K562 (cell line): ENCODE measurements around the gene SAPCD1. TPM values are rescaled to one million over a fixed set of nuclear protein-coding genes. Genes with fewer than 3 reads are reported as not detected.
A peak's percentile ranks its signal among the peaks of the same experiment; 100 is the strongest.

Experiments
- CEBPZ ChIP-seq: fragments of 150-350 bp; IDR thresholded peaks from 2 replicates; pipeline ENCODE4 v1.6.1; 2014; ENCODE audit warnings: low read depth, mild to moderate bottlenecking, low read length, borderline replicate concordance
- FOXJ3 ChIP-seq: sonication (generic); formaldehyde crosslinking; IDR thresholded peaks from 2 replicates; pipeline ENCODE4 v1.4.0; 2020; ENCODE audit warnings: mild to moderate bottlenecking, missing genetic modification reagents
- HDGF ChIP-seq: fragments of 450-650 bp; IDR thresholded peaks from 2 replicates; pipeline ENCODE4 v1.6.1; 2016
- HMG20A ChIP-seq: fragments of 450-650 bp; formaldehyde crosslinking; conservative IDR thresholded peaks from 2 replicates; pipeline ENCODE4 v1.4.0; 2020; ENCODE audit warnings: mild to moderate bottlenecking, mixed read lengths
- HOXB6 ChIP-seq: fragments of 250-450 bp; sonication (Bioruptor Pico); IDR thresholded peaks from 2 replicates; pipeline ENCODE4 v1.5.1; 2022; ENCODE audit warnings: mild to moderate bottlenecking, borderline replicate concordance
- IRF1 ChIP-seq: sonication (generic); formaldehyde crosslinking; IDR thresholded peaks from 2 replicates; pipeline ENCODE4 v1.8.0; 2022; ENCODE audit warnings: missing genetic modification reagents, mild to moderate bottlenecking, borderline replicate concordance
- KLF16 ChIP-seq: IDR thresholded peaks from 2 replicates; pipeline ENCODE4 v1.6.1; 2016; ENCODE audit warnings: antibody characterized with exemption
- MYC ChIP-seq, 2 experiments: fragments of 250-450 bp in 1 of 2; sonication (Bioruptor Pico) in 1 of 2; IDR thresholded peaks; 2 replicates each; pipeline versions ENCODE4 v1.5.1 to v1.6.1; 2012 to 2021; ENCODE audit warnings: low read depth in 2 of 2, borderline replicate concordance in 1 of 2, improper control_type of control experiment in 1 of 2, low read length in 1 of 2, mild to moderate bottlenecking in 1 of 2, moderate library complexity in 1 of 2
- PRDM10 ChIP-seq: fragments of 450-650 bp; IDR thresholded peaks from 2 replicates; pipeline ENCODE4 v1.6.1; 2018; ENCODE audit not compliant: partially characterized antibody
- VEZF1 ChIP-seq: fragments of 200-800 bp; sonication (Bioruptor generic); IDR thresholded peaks from 2 replicates; pipeline ENCODE4 v1.6.1; 2017; ENCODE audit warnings: missing genetic modification characterization, missing compliant biosample characterization
- ZNF347 ChIP-seq: fragments of 450-650 bp; formaldehyde crosslinking; IDR thresholded peaks from 2 replicates; pipeline ENCODE4 v1.4.0; 2020; ENCODE audit warnings: low read depth, mild to moderate bottlenecking, moderate library complexity
- polyA plus RNA-seq, 8 experiments: library from polyadenylated mRNA; depleted of rRNA in 4 of 8; stranded (reverse) in 5 of 8; unstranded in 3 of 8; fragments of >200 nt; fragmentation: Nextera tagmentation in 2 of 8; fragmentation: Illumina TruSeq in 1 of 8; extraction: Ambion mirVana in 2 of 8; extraction: Trizol in 1 of 8; gene quantifications; 2 replicates each; pipeline versions ENCODE4 v1.2.1 to v1.2.3, GENCODE V29; 2011 to 2014; ENCODE audit warnings: inconsistent platforms in 1 of 8, missing spikeins in 1 of 8
- total RNA-seq, 7 experiments: library from RNA; depleted of rRNA in 6 of 7; stranded (reverse); fragments of >200 nt in 6 of 7; fragmentation: Illumina TruSeq in 2 of 7; extraction: Trizol in 2 of 7; gene quantifications; 2 replicates each; pipeline versions ENCODE4 v1.2.1 to v1.2.3, GENCODE V29; 2011 to 2021; ENCODE audit warnings: low replicate concordance in 1 of 7
- TF ChIP-seq, protein P1 (sequence below): fragments of 450-650 bp; IDR thresholded peaks from 2 replicates; pipeline ENCODE4 v1.6.1; 2017; ENCODE audit warnings: antibody characterized with exemption
- TF ChIP-seq, protein P2 (sequence below): fragments of 450-650 bp; formaldehyde crosslinking; IDR thresholded peaks from 2 replicates; pipeline ENCODE4 v1.4.0; 2020; ENCODE audit warnings: mild to moderate bottlenecking

The SAPCD1 gene
- total and polyA plus RNA-seq, 9 of the 15 experiments (the other 6 are each of a cell fraction or from before 2014, with no cell fraction given): 2.6 to 30.2 (median 7.4) TPM

GRCh38 chr6:31795616-31796298 is 33.3 kb downstream of the SAPCD1 start, which contains the start of gene VARS1 (continued):
- no peak for TF ChIP-seq CEBPZ
- TF ChIP-seq FOXJ3 (CRISPR knock-in tag): no peak
- peak; percentile 94 for TF ChIP-seq VEZF1 (CRISPR knock-in tag)
- TF ChIP-seq KLF16: peak; percentile 25; the same call in 1 of the 2 replicates
- TF ChIP-seq MYC (IDR thresholded peaks at IDR 0.05; ENCODE audit: low read depth, low read length): peak; percentile 99
- no peak for TF ChIP-seq MYC (CRISPR knock-in tag; IDR thresholded peaks at IDR 0.05; ENCODE audit: borderline replicate concordance, low read depth)
- TF ChIP-seq, protein P1, sequence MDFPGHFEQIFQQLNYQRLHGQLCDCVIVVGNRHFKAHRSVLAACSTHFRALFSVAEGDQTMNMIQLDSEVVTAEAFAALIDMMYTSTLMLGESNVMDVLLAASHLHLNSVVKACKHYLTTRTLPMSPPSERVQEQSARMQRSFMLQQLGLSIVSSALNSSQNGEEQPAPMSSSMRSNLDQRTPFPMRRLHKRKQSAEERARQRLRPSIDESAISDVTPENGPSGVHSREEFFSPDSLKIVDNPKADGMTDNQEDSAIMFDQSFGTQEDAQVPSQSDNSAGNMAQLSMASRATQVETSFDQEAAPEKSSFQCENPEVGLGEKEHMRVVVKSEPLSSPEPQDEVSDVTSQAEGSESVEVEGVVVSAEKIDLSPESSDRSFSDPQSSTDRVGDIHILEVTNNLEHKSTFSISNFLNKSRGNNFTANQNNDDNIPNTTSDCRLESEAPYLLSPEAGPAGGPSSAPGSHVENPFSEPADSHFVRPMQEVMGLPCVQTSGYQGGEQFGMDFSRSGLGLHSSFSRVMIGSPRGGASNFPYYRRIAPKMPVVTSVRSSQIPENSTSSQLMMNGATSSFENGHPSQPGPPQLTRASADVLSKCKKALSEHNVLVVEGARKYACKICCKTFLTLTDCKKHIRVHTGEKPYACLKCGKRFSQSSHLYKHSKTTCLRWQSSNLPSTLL: peak; percentile 82
- TF ChIP-seq HMG20A: no peak
- no peak for TF ChIP-seq IRF1 (CRISPR knock-in tag)
- peak; percentile 94; the same call in 1 of the 2 replicates for TF ChIP-seq HDGF
- TF ChIP-seq HOXB6 (CRISPR knock-in tag): no peak
- TF ChIP-seq, protein P2, sequence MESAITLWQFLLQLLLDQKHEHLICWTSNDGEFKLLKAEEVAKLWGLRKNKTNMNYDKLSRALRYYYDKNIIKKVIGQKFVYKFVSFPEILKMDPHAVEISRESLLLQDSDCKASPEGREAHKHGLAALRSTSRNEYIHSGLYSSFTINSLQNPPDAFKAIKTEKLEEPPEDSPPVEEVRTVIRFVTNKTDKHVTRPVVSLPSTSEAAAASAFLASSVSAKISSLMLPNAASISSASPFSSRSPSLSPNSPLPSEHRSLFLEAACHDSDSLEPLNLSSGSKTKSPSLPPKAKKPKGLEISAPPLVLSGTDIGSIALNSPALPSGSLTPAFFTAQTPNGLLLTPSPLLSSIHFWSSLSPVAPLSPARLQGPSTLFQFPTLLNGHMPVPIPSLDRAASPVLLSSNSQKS (CRISPR knock-in tag): peak; percentile 18; the same call in 1 of the 2 replicates
- TF ChIP-seq PRDM10: peak; percentile 86
- TF ChIP-seq ZNF347 (CRISPR knock-in tag): no peak
